Inflammatory macrophage treated with lipopolysaccharide for 1 hour (primary cell): ENCODE measurements around the gene ASGR2.
"Not testable (repeated sequence)": the region's sequence is repeated elsewhere in the genome, so short reads cannot be mapped to it uniquely, and the experiment has no call there.

Experiments used
- DNase-seq, 2 donors: peaks; one replicate each; pipeline ENCODE4 v3.0.0-alpha.2; 2020 to 2022

The ASGR2 gene

DNA sequence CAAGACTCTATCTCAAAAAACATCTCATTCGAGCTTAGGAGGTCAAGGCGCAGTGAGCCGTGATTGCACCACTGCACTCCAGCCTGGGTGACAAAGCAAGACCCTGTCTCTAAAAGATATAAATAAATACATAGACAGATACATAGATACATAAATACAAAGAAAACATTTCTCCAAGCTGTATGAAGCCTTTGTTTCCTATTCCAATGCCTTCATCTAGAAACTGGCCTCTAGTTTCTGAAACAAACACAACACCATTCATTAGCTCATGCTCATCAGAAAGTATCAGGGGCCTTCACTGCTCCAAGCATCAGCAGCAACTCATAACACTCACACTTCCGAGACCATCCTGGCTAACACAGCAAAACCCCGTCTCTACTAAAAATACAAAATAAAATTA lies 10.3 kb upstream of the ASGR2 start:
- no peak for DNase-seq

GRCh38 chr17:7123844-7124243 lies 9.2 kb upstream of the ASGR2 start:
- no peak for DNase-seq

GRCh38 chr17:7122381-7122780 lies 7.8 kb upstream of the ASGR2 start:
- no peak for DNase-seq

- DNase-seq = peak in 1 of 2 donors; percentile 52
Observed at GRCh38 chr17:7120635-7121034, 6.0 kb upstream of the ASGR2 start.

- no peak for DNase-seq
Observed at GRCh38 chr17:7120123-7120522, 5.5 kb upstream of the ASGR2 start.

DNA sequence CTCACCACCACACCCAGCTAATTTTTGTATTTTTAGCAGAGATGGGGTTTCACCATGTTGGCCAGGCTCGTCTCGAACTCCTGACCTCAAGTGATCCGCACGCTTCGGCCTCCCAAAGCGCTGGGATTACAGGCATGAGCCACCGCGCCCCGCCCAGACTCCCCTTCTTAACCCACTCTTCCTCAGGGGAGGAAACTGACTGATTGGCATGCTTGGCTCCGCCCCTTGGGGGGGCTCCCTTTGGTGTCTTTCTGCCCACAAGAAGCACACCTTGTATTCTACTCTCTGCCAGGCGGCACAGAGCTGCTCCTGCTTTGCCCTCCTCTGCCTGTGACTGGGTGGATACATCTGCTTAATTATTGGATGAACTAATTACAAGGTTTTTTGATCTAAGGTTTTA lies 4.7 kb upstream of the ASGR2 start:
- DNase-seq = no peak

DNA sequence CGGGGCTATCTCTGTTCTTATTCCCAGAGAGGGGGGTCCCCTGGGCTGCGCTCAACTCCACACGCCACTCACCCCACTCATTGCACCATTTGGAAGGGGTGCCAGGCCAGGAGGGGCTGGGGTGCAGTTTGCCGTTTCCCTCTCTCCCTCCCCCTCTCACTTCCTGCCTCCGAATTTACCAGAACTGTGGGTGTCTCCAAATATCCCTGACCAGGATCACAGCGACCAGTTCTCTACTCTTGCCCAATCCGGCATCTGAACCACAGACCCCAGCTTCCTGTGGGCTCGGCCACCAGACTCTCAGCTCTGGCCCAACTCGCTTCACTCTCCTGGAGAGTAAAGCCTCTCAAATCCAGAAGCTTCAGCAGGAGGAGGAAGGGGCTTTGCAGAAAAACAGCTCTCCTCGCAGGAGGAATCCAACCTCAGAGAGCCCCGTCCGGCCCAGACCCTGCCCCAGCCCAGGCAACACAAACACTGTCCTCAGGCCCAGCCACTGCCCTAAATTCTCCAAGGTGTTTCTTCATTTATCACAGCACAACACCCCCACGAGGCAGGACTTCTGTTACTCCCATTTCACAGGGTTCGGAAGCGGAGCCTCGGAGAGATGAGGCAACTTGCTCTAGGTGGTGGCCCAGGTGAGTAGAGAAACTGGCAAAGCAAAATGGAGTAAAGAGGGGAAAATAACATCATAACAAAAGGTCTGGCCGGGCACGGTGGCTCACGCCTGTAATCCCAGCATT lies 423 bp upstream of the ASGR2 start:
- DNase-seq = peak; percentile 13 to 45

- no peak for DNase-seq
Observed at GRCh38 chr17:7113273-7114071, 1.1 kb downstream of the ASGR2 start.

DNA sequence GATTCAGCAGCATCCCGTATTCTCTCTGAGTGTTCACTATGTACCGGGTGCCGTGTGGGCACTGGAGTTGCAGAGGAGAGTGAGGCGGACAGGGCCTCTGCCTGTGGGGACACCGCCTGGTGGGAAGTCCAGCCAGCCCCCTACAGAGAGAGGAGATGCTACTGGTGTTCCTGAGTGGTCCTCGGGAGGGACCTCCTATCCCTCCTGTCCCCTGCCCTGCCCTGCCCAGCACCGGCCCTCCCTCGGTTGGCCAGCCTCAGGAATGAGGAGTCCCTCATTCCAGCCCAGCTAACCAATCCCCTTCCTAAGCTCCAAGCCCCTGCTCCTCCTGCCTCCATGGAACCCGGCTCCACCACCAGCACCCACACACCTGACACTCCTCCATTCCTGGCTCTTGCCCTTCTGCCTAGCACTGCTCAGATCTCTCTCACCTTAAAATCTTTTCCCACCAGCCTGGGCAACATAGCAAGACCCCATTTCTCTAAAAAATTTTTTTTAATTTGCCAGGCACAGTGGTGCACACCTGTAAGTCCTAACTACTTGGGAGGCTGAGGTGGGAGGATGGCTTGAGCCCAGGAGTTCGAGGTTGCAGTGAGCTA lies 2.0 kb downstream of the ASGR2 start:
- DNase-seq = no peak

DNA sequence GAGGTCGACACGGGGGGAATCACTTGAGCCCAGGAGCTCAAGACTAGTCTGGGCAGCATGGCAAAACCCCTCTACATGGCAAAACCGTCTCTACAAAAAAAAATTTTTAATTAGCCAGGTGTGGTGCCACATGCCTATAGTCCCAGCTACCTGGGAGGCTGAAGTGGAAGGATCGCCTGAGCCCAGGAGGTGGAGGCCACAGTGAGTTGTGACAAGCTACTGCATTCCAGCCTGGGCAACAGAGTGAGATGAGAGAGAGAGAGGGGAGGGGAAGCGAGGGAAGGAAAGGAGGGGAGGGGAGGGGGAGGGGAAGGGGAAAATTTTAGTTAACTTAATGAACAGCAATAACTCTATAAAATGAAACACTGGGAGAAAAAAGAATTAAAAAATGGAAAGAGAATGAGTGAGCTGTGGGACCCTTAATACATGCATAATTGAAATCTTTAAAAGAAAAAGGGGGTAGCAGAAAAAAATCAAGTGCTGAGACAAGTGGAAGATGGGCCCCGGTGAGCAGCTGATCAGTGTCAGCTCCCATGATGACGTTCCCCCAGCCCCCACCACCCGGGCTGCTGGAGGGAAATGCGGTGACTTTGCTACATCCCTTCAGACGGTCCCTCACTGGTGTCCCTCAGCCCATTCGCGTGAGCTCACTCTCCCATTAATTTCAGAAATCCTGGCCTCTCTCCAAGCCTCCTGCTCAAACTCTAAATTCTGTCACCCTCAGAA lies 2.7 kb downstream of the ASGR2 start:
- no peak for DNase-seq

DNA sequence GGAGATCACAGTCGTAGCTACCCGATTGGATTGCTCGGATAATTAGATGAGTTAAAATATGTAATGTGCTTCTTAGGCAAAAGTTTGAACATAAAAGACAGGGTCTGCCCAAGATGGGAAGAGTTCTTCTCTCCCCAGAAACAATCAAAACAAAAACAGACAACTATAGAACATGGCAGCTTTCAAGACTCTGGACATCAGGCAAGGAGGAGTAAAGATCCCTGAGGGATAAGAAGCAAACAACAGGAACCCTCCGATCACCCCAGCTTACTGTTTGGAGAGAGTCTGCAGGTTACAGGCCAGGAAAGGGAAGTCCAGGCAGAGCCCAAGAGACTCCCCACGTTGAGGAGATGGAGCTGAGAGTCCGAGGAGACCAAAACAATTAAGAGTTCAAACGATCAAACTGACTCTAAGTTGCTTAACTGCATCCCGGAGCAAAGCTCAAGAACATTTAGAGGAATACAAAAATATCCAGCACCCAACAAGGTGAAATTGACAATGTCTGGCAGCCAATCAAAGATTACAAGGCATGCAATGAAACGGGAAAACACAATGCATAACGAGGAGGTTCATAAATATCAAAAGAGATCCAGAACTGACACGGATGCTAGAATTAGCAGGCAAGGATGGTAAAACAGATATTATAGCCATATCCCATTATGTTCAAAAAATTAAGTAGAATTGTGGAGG lies 3.9 kb downstream of the ASGR2 start:
- DNase-seq = no peak

DNA sequence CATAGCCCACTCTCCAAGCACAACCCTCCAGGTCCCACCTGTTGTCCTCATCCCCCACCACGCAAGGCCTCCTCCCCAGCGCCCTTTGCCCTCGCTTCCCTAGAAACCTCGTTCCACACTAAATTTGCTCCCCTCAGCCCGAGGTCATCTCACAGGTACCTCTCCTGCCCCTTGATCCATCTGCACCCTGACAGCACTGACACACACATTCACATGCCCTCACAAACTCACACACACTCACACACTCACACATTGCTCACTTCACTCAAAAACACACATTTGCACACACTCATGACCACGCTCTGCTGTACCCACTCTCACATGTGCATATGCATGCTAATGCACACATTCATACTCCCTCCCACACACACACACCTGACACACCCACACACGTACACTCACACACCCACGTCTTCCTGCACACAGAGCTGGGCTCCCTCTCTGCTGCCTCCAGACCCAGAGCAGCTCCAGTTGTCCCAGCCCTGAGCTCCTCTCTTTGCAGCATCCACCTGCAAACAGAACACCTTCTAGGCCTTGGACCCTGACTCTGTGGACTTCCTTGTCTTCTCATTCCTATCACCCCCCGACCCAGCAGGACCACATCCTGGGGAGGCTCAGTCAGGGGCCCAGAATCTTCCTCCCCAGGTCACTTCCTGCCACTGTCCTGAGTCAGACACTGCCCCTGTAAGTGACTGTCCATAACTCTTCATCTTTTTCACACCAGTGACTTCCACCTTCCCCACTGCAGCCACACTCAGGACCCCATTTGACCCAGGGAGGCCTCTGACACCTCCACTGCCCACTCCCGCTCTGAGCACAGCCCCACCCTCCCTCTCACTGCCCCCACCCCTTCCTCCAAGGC lies 4.9 kb downstream of the ASGR2 start:
- DNase-seq = no peak

DNA sequence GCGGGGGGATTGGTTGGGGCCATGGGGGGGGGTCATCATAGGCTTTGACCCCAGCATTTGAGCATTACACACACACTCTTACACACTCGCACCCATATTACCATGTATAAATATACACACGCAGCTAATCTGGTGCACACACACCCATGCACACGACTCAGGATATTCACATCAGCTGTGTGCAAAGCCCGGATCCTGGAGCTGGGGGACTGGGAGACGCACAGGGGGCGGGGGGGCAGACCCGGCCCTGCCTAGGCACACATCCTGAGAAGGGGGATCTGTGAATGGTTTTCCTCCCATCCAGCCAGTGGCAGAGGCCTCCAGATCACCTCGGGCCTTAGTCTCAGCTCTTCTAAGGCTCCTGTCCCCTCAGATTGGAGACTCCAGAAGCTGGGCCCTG lies 5.6 kb downstream of the ASGR2 start:
- no peak for DNase-seq

DNA sequence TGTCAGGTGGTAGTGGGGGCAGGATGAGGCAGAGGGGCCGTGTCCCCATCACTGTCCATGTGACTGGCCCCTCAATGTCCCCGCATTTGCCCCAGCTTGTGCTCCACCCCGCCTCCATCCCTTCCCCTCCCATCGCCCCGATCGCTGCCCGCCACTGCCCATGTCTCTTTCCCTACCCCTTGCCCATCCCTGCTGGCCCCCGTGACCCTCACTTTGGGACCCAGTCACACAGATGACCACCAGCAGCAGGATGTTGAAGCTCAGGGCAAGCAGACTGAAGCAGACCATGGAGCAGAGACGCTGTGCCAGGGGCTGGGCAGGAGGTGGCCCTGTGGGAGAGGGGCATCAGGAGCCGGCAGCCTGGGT lies 6.1 kb downstream of the ASGR2 start:
- DNase-seq = no peak

- DNase-seq = no peak
Observed at GRCh38 chr17:7107795-7108559, 6.6 kb downstream of the ASGR2 start.

- no peak for DNase-seq
Observed at GRCh38 chr17:7107012-7107754, 7.4 kb downstream of the ASGR2 start.

GRCh38 chr17:7102421-7102820 lies 12.2 kb downstream of the ASGR2 start:
- no peak for DNase-seq

- no peak for DNase-seq
Observed at GRCh38 chr17:7101531-7101930, 13.1 kb downstream of the ASGR2 start.

DNA sequence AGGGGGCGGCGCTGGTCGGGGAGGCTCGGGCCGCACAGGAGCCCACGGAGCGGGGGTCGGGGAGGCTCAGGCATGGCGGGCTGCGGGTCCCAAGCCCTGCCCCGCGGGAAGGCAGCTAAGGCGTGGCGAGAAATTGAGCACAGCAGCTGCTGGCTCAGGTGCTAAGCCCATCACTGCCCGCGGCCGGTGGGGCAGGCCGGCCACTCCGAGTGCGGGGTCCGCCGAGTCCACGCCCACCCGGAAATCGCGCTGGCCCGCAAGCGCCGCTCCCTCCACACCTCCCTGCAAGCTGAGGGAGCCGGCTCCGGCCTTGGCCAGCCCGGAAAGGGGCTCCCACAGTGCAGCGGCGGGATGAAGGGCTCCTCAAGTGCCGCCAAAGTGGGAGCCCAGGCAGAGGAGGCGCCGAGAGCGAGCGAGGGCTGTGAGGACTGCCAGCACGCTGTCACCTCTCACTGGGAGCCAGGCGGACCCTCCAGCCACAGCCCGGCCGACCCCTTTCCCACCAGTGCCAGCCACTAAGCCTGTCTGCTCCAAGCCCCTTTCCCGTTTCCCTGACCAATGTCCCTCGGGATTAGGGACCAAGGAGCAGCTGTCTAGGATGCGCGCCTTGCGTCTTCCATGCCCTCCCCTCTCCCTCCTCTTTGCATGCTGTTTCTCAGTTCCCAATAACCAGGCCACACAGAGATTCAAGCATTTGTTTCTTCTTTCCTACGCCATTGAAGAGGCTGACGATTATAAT lies 13.8 kb downstream of the ASGR2 start:
- not testable (repeated sequence) for DNase-seq
